Sigmoid colon (tissue), 4 donors: Measurements from ENCODE around the gene EIF1.

Source experiments
- EP300 ChIP-seq, 4 donors: sonication (generic); formaldehyde crosslinking; IDR thresholded peaks; one replicate each; pipeline ENCODE4 v1.6.1; 2017; ENCODE audit warnings: antibody characterized with exemption in 4 of 4
- POLR2A ChIP-seq, 2 donors: fragments of 450-650 bp; IDR thresholded peaks; one replicate each; pipeline ENCODE4 v1.6.1; 2016; ENCODE audit warnings: antibody characterized with exemption in 2 of 2, mild to moderate bottlenecking in 2 of 2, moderate library complexity in 2 of 2
- TF ChIP-seq, protein P1 (sequence below), 4 experiments: fragments of 450-650 bp in 3 of 4; fragments of 200-600 bp in 1 of 4; IDR thresholded peaks; one replicate each; pipeline ENCODE4 v1.5.1; 2016 to 2019; ENCODE audit warnings: antibody characterized with exemption in 4 of 4, mild to moderate bottlenecking in 3 of 4, moderate library complexity in 2 of 4

DNA sequence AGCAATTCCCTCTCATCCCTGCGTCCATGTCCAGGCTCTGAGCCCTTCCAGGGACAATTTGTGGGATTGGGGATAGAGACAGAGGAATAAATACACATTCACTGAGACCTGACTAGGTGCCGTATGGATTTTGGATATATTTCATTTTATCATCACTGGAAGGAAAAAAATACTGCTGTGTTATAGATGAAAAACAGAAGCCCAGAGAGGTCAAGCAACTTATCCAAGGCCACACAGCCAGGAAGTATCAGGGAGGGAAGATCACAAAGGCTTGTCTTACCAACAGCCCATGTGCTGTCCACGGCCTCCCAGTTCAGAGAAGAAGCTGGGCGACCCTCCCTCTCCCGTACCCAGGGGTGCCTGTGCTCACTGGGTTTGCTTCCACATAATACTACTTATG is 51.8 kb downstream of the EIF1 start:
- TF ChIP-seq POLR2A (IDR thresholded peaks at IDR 0.05) (no peak), EP300 (IDR thresholded peaks at IDR 0.05) (no peak)
- TF ChIP-seq, protein P1, sequence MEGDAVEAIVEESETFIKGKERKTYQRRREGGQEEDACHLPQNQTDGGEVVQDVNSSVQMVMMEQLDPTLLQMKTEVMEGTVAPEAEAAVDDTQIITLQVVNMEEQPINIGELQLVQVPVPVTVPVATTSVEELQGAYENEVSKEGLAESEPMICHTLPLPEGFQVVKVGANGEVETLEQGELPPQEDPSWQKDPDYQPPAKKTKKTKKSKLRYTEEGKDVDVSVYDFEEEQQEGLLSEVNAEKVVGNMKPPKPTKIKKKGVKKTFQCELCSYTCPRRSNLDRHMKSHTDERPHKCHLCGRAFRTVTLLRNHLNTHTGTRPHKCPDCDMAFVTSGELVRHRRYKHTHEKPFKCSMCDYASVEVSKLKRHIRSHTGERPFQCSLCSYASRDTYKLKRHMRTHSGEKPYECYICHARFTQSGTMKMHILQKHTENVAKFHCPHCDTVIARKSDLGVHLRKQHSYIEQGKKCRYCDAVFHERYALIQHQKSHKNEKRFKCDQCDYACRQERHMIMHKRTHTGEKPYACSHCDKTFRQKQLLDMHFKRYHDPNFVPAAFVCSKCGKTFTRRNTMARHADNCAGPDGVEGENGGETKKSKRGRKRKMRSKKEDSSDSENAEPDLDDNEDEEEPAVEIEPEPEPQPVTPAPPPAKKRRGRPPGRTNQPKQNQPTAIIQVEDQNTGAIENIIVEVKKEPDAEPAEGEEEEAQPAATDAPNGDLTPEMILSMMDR (IDR thresholded peaks at IDR 0.05) = no peak
